ENCODE results near the gene WDFY1.

Gene WDFY1

GRCh38 chr2:223929571-223930102 lies 15.5 kb downstream of the WDFY1 start:
- DNase-seq, result no peak

DNA sequence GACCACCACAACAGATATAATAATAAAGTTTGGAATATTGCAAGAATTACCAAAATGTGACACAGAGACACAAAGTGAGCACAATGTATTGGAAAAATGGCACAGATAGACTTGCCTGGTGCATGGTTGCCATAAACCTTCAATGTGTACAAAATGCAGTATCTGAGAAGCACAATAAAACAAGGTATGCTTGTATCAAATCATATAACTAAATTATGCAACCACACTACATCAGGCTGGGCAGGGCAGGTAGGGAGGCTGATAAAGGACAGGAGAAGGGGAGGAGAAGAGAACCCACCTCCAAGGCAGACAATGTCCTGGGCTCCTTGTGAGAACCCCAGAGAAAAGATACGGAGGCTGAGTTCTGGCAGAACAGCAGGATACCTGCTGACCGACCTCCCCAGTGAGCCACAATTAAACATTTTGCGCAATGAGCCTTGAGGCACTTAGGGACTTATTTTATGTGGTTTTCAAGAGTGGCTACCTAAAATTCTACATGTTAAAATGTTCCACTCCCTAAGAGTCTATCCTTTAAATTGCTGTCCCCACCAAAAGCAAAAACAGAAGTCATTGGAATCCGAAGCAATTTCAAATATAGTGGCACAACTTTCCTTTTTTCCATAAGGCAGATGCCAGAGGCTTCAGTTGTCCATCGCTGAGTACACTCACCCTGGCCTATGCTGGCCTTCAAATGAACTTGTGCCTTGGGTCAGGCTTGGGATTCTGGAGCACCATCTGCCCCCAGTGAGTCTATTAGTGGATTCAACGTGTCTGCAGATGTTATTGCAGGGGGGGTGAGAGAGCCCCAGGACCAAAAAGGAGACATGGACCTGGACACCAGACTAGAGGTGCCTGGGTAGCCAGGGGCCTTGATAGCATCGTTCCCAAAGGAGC lies 16.8 kb downstream of the WDFY1 start:
- no peak for DNase-seq

DNA sequence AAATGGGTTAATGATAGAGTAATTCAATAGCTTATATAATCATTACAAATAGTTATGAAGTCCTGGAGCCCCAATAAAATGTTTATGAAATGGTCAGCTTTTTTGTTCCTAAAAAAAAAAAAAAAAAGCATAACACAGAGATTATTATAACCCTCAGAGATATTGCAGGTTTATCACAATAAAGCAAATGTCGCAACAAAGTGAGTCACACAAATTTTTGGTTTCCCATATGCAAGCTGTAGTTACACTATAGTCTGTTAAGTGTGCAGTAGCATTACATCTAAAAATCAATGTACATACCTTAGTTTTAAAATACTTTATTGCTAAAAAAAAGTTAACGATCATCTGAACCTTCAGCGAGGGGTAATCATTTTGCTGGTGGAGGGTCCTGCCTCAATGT lies 20.0 kb downstream of the WDFY1 start:
- DNase-seq, result no peak

- no peak for DNase-seq
These were observed 21.2 kb downstream of the WDFY1 start for GRCh38 chr2:223923976-223924375.

DNA sequence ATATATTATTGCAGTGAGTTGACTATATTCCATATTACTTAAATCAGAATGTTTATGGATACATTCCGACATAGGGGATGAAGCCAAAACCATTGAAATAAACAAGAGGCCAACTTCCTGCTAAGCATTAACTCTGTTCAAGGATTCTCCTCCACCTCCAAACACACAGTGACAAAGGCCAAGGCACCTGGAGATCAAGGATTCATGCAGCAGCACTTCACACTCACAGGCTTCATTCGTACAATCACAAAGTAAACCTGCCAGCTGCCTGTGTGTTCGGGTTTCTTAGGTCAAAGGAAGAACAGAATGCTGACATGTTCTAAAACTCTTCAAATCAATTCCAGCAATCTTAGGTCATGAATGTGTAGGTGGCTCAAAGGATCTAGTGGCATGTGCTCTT lies 22.8 kb downstream of the WDFY1 start:
- no peak for DNase-seq

DNA sequence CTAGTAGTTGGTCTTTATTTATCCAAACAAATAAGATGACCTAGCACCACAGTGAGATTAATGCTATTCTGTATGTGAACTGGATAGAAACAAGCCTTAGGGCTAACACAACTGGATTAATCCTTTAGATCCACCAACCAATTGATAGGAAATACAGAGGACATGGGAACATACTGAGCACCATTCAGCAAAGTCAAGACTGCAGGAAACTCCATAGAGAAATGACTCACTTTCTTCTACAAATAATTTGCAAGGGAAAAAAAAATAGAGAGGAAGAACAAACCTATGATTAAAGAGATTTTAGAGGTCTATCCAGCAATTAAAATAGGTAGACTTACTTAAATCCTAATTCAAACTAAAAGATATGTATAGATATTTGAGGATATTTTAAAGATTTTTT lies 23.9 kb downstream of the WDFY1 start:
- no peak for DNase-seq

- no peak for DNase-seq
These were observed 25.0 kb downstream of the WDFY1 start for GRCh38 chr2:223920109-223920508.

- DNase-seq, result no peak
These were observed 26.4 kb downstream of the WDFY1 start for GRCh38 chr2:223918671-223919134.

GRCh38 chr2:223916181-223916920 lies 28.8 kb downstream of the WDFY1 start:
- DNase-seq, result no peak

DNA sequence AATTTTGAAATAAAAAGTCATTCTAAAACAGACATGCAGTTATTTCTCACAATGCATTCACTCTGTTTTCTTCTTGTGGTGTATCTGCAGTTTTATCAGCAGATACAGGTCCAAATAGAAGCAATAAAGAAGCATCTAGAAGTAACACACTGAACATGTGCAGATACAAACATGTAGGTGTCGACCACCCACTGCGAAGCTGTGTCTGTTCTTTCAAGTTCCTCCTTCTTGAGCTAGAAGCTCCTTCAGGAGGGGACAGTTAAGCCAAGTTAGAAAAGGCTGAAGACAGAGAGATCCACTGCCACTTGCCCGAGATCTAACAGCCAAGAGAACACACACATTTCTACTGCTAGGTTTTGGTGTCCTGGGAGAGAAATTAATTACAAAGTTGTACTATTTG lies 30.1 kb downstream of the WDFY1 start:
- DNase-seq, result no peak

GRCh38 chr2:223914324-223914723 lies 30.8 kb downstream of the WDFY1 start:
- DNase-seq, result no peak

DNA sequence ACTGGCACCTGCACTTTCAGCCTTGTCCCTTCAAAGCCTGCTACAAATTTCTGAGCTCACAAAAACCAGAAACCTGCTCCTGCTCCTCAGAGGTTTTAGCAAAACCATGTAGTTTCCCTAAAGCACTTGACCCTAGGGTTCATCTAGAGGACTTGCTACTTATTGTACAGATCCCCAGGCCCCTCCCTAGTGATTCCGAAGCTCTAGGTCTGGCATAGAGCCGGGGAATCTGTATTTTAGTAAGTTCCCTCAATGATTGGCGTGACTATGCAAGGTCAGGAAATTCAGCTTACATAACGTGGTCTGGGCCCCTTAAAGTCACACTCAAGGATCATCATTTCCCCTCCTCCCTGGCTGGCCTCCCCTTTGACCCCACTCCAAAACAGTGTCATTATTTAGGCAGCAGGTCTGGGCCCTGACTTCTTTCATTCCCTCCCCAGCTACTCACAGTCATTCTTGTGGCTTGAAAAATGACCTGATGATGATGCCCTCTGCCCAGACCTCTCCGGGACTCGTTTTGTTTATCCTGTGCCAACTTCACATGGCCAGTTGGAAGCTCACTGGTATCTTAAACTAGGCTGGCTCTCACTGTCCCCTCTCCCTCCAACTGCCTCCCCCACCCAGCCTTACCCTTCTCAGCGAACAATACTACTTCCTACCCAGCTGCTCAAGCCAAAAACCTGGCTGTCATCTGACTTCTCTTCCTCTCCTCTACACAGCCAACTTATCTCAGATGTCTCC lies 36.0 kb downstream of the WDFY1 start:
- DNase-seq, result no peak

- no peak for DNase-seq
These were observed 36.7 kb downstream of the WDFY1 start for GRCh38 chr2:223908304-223908998.

- no peak for DNase-seq
These were observed 39.1 kb downstream of the WDFY1 start for GRCh38 chr2:223905996-223906395.

GRCh38 chr2:223901854-223902253 lies 43.3 kb downstream of the WDFY1 start:
- no peak for DNase-seq

- no peak for DNase-seq
These were observed 43.8 kb downstream of the WDFY1 start for GRCh38 chr2:223901311-223901710.

GRCh38 chr2:223900531-223900930 lies 44.6 kb downstream of the WDFY1 start:
- DNase-seq, result no peak

- DNase-seq, result no peak
These were observed 45.1 kb downstream of the WDFY1 start for GRCh38 chr2:223900066-223900465.

- no peak for DNase-seq
These were observed 47.3 kb downstream of the WDFY1 start for GRCh38 chr2:223897669-223898330.

DNA sequence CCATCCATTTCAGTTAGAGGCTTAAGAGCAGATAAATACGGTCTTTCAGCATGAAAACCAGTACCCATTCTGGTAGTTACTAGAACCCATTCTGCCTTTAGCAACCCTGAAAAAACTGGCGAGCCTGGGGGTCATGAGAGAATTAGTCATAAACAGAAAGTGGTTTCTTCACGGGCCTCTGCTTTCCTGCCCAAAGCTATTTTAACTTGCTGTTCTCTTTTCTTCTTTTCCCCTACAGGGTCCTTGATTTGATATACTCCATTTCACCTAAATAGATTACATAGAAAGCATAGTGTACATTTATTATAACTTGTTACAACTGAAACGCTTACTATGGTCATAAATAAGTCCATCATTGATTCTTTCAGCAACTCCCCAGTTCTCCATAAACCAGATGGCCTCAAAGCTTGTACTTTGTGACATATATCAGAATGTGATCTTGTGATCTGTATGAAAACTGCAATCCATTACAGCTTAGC lies 48.3 kb downstream of the WDFY1 start:
- DNase-seq, result no peak

DNA sequence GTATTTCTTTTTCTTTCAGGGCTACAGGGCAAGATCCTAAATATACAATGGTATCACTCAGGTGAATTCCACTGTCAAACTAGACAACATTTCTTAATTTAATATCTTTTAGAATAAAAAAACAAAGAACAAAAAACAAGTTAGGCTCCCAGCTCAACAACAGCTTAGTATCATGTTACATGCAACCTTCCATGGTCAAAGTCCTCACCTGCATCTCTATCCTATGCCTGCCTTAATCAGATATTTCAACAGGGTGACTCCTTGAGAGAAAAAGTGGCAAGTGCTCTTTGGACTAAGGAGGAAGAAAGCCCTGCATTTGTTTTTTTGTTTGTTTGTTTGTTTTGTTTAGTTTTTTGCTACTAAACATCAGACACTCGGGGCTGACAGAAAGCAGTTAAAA lies 50.2 kb downstream of the WDFY1 start:
- DNase-seq, result no peak

- DNase-seq, result no peak
These were observed 51.1 kb downstream of the WDFY1 start for GRCh38 chr2:223894009-223894408.
